GM19468 (cell line): Measurements from ENCODE around the gene HSF5.
"Not testable (repeated sequence)": the region's sequence is repeated elsewhere in the genome, so short reads cannot be mapped to it uniquely, and the experiment has no call there.

Experiments used
- ATAC-seq: cut with Tn5 transposase; IDR thresholded peaks from one replicate; pipeline ENCODE4 v1.9.1; 2021; ENCODE audit warnings: mild to moderate bottlenecking, moderate library complexity, moderate number of reproducible peaks; ENCODE audit not compliant: unreplicated experiment; ENCODE audit errors: extremely low read depth

The HSF5 gene

DNA sequence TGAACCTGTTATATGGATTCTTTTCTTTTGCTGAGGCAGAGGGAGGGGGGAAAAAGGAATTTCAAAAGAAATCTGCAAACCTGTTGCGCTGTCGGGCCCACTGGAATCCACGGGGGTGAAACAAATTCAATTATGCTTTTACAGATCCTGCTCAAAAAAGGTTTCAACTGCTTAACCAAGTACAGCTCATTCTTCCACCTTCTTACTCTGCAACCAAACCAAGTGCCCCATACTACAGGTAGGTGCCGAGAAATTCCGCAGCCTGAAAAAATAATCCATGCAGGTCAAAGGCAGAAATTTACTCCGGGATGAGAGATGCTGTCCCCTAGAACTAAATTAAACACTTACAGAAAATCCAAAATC lies 71.3 kb downstream of the HSF5 start:
- ATAC-seq, result no peak

DNA sequence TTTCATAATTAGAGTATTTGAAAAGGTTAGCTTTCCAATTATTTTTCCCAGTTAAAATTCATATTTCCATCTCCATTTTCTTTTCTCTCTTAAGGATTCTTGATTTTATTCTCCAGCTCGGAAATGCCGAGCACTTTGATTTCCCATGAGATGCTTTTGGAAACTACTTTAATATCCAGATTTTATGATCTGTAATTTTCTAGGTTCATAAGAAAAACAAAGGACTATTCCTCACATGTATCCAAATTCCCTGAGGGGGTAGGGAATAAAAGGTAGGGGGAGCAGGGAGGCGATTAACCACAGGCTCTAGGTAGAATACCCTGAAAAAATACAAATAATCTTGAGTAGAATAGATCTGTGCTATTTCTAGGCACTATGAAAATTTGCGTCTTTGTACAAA lies 71.8 kb downstream of the HSF5 start:
- no peak for ATAC-seq

DNA sequence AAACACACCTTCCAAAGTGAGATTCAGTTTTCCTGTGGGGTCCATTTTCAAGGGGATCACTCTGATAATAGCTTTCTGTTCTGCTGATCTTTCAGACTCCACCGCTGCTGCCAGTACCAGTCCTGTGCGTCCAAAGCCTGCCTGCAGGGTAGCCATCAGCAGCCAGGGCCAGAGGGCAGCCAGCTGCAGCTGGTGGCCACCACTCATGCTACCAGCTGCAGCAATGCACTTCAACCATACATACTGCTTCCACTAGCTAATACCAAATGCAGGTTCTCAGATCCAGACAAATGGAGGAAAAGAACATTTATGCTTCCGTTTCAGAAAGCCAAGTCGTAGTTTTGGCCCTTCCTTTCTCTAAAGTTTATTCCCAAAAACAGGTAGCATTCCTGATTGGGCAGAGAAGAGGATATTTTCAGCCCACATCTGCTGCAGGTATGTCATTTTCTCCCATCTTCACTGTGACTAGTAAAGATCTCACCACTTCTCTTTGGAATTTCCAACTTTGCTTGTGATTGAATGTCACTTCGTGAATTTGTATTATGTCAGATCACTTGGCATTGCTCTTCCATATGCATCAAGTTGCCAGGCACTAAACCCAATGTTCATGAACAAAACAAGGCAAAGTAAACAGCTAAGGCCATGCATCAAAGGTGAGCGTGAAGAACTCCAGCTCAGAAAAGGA lies 72.7 kb downstream of the HSF5 start:
- ATAC-seq, result no peak

DNA sequence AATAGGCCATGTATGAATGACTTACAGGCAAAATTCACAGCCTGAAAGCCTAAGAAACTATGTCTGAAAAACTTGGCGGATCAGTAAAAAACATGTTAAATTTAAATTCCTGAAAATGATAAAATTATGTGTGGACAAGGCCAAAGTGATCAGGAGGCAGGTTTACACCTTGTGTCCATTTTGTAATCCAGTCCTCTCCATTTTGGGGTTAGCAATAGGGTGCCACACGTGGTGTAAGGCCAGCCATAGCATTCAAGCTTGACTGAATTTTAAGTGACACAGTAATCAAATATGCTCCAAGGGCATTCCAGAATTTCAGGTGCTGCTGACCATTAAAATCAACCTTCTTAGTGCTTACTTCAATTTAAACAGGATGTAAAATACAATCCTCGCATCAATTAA lies 73.6 kb downstream of the HSF5 start:
- ATAC-seq, result no peak

DNA sequence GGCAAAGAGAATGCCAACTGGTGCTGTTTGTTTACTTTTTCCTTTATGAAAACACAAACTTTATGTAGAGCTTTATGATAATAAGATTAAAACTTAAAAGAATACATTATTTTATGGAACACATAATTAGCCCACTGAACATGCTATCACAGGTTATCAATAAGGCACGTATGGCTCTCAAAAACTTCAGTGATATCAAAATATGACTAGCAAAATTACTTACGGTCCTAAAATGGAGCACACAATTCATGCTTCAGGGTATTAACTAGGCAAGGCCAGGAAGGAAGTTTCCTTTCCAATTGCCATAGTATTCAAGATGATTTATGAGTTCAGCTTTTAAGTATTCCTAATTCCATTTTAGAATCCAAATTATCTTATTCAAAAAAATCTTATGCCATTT lies 74.5 kb downstream of the HSF5 start:
- ATAC-seq, result no peak

DNA sequence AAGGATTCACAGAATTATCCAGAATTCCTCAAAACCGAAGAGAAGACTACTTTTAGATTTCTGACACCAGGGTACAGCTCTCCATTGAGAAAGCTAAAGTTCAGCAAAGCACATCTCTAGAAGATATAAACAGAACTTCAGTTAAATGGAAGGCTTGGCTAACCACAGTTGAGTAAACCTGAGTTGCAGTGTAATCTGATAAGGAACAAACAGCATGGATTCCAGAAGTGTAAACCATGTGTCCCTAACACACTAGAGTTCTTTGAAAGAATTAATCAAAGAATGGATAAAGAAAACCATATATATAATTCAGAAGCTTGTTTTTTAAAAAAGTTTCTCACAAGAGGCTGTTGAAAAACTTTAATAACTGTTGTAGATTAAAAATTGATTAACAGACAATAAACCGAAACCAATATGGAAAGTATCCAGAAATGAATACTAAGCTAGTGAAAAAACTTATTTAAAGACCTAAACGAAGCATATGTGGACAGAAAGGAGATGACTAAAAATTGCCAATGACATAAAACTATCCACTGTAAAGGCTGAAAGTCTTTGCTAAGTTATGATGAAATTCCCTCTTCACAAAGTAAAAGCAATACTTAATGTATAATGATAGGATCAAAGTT lies 75.1 kb downstream of the HSF5 start:
- ATAC-seq, result no peak

DNA sequence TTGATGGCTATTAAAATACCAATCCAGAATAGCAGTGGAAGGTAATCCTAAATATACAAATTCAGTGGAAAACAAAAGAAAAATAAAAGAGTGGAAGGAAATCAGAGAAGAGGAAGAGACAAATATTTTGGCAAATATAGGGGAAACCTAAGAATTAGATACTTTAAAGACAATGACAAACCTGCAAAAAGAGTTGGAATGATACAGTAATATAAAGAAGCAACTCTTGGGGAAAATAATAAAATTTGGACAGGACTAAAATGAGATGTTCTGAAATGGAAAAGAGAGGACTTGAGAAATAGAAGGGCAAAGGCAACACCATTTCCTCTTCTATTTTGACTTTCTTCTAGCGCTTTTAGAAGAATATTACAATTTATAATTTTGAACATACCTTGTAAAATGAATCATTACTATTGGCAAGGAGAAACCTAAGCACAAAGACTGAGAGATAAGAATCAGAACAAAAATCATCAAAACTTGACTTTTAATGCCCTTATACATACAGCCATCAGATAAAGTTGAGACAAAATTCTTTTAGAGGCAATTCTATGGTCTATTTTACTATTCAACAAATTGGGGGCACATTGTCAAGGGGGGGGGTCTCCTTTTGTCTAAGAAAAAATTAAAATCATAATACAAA lies 76.0 kb downstream of the HSF5 start:
- no peak for ATAC-seq

DNA sequence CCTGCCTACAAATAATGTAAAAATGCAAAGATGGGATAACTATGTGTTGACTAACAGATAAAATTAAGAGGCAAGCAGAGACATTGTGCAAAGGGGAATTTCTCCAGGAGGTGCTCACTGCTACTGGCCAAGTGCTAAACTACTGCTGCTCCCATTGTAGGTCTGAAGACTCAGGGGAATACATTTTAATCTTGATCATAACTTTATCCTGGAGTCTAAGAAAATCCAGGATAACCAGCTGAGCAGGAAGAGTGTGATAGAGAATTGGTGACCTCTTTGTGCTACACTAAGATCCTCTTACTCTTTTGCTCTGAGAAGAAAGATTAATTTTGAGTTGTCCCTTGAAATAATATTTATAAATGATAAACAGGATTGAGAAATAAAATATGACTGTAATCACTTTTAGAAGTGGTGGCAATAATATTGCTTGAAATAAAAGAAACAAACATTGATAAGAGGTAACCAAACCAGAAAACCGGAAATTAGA lies 76.8 kb downstream of the HSF5 start:
- ATAC-seq, result no peak

DNA sequence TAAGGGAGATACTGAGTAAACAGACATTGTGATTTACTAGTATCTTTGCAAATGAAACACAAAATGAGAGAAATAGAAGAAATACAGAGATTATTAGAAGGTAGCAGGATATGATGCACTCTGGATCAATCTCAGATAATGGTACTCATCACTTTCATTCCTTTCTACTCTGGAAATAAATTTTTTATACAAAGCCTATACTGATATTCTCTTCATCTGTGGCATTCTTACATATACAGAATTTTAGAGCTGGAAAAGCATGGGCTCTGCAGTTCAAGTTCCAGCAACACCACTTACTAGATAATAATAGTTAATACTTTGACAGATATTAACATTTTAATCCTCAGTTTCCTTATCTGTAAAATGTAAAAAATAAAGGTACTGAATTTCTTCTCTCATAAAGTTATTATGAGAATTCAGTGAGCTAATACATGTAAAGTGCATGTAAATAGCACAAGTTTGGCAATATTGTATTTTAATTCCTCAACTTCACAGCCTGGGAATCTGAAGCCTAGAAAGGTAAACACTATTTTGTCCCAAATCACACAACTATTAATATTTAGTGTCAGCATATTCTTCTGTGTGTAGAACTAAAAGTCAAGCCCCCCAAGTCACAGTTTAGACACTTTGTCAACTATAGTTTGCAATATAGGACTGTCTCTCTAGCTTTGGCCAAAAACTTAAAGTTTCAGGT lies 77.3 kb downstream of the HSF5 start:
- no peak for ATAC-seq

DNA sequence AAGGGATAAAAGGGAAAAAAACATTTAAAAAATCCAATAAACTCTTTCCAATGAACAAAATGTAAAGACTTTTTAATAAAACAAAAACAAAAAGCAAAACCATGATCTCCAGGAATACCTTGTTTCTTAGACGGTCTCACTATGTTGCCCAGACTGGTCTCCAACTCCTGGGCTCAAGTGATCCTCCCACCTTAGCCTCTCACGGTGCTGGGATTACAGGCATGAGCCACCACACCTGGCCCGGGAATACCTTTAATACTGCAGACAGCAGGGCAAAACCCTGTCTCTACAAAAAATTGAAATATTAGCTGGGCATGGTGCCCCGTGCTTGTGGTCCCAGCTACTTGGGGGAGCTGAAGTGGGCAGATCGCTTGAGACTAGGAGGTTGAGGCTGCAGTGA lies 78.8 kb downstream of the HSF5 start:
- ATAC-seq, result no peak

DNA sequence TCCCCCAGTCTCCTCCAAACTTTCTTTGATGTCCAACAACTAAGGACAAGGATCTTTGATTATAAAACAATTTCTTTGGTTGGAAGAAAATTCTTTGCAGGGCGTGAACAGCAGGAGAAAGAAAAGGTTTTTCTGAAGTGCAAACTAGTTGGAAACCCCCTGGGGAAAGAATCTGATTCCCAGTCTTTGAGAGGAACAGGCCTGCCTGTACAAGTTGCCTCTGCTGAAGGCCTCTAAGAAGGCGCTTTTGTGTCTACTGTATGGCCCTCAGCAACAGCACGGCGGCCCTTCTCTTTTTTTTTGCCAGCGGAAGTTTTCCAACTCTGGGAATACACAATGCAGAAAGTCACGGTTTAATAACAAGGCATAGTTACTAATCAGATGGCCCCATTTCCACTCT lies 84.9 kb downstream of the HSF5 start:
- no peak for ATAC-seq

DNA sequence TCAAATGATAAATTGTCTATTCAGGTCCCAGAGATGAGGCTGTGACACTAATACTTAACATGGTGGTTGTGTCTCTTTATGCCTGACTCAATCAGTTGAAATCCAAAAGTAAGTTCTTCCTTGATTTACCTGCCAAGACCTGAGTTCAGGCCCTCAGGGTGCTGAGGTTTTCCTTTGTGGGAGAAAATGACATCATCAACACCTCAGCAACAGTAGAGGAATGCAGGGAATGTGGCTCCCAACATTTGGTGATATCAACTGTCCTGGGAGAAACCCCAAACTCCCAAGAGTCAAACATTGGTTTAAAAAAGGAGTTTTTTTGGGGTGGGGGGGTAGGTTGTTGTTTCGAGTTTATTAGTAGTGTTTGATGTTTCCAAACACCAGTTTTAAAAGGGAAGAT lies 85.5 kb downstream of the HSF5 start:
- no peak for ATAC-seq

DNA sequence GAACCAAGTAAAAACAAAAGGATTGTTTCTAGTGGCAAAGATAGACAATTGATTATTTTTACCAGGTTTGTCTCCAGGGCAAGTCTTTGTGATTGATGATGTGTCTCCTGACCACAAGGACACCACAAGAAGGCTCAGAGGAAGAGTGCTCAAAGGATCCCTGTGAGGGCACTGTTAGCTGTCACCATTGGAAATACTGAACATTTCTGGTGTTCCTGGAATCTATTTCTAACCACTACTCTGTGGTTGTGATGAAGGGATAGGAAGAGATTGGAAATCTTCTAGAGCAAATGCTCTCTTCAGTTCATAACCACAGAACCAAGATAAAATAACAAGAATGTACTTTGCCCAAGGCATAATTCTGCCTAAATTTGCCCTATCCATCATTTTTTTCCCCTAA lies 86.2 kb downstream of the HSF5 start:
- no peak for ATAC-seq

DNA sequence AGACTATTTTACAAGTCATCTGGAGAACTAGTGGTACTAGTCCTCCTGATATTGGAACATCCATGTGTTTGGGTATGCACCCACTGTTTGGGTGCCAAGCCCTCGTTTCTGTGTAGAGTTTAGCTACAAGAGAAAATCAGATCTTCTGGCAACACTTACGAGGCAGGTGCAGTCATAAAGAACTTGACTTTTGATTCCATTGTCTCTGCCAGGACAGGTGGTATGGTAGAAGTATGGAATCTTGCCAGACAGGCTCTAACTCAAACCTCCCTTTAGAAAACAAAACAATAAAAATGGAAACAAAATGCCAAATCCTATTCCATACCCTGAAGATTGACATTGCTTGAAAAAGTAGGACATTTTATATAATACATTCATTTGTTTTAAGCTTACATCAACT lies 86.9 kb downstream of the HSF5 start:
- no peak for ATAC-seq

DNA sequence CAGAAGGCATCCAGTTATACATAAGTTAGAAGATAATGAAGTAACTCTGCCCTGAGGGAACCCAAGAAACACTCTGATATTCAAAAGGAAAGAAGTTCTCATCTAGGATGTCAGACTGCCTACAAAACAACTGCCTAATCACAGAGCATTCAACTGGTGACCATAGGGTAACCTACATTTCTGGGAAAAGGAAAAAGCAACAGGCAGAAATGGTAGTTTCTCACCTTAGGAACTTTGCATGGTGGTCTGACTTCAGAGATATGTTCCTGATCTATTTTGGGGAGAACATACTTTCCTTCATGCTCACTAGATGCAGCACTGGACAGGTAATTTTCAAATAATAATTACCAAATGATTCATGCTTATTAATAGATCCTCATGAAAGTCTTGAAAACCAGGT lies 87.4 kb downstream of the HSF5 start:
- ATAC-seq, result no peak

DNA sequence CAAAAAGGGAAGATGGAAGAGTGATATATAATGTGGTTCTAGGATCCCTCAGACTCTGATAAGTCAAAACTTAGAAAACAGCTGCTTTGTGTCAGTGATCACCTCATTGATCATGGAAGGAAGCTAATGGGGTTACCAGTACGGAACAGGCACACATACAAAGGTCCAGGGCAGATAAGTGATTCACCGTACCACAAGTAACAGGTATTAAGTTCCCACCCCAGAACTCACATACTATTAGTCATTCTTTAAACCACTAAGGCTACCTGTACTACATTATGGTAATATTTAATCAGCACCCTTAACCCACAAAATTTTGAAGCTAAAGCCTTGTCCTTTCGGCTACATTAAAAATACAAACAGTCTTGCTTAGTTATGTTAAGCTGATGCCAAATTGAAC lies 88.2 kb downstream of the HSF5 start:
- ATAC-seq, result no peak

DNA sequence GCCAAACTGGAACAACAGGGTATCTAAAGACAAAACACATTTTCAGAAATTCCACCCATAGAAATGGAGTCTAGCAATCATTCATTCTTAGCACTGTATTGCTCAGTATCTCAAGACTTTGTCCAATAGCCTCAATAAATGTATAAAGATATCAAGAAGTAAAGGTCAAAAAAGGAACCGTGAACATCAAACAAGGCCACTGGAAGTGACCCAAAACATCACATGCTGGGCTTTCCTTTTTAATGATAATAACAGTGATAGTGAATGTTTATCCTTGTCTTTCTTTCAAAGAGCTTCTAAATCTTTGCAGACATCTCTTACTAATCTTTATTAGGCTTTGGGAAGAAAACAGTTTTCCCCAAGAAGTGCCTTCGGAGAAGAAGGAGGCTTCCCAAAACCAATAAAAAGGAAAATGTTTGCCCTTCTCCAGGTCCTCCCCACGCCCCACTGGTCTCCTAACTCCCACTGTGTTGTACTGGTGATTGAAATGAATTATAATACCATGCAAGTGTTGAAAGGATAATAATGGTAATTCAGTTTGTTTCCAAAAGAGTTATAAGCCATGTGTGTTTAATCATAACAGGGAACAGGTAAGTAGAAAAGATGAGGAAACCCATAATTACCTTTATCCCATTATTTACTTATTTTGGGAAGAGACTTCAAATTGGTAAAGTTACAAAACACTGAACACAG lies 89.5 kb downstream of the HSF5 start:
- ATAC-seq, result no peak

DNA sequence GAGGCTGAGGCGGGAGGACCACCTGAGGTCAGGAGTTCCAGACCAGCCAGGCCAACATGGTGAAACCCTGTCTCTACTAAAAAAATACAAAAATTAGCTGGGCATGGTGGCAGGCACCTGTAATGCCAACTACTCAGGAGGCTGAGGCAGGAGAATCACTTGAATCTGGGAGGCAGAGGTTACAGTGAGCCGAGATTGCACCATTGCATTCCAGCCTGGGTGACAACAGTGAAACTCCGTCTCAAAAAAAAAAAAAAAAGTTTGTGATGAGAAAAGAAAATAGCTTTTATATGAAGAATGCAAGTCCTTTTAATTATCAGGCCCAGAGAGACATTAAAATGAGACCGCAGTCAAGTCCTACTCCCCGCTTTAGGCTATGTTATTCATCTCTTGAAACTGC lies 90.8 kb downstream of the HSF5 start:
- ATAC-seq, result not testable (repeated sequence)

DNA sequence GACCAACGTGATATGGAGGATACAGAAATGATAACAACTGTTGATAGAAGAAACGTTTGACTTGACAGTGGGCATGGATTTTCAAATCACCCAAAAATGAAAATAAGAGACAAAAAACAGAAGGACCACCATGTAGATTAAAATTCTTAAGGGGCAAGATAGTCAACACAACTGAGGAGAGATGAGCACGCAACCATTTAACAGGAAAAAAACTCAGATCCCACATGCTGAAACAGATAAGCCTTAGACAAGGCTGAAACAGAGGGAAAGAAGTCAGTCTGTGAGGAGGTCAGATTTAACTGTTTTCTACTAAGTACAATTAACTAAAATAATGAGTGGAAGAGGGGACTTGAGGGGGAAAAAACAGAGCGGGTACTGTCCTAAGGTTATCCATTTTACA lies 92.0 kb downstream of the HSF5 start:
- no peak for ATAC-seq

DNA sequence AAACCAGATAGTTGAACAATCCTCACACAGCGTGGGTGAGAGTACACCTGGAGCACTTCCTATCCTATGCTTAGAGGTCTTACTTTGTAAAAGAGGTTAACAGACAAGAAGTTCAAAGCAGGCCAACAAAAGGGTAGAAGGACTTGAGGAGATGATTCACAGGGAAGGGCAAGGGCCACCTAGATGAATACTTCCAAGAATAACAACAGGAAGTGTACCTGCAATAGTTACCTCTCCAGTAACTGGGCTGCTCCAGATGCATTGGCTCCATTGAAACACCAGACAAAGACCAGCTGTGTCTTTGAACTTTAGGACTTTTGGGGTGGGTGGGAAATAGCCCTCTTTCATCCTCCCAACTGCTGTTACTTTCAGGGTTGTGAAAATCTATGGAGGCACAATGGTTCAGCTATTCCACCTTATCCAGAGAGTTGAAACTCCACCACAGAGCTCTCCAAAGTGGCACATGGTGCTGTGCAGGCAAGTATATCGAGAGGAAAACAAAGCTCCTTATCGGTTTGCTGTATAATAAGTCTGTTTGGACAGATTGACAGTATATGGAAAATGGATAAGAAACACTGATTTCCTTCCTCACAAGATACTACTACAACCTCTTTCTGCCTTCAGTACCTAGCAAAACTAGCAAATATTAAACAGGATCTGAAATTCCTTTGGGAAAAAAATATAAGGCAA lies 93.5 kb downstream of the HSF5 start:
- ATAC-seq, result no peak
